Heart right ventricle (tissue), 16 donors: ENCODE data around the gene TBC1D2B. TPM values are rescaled to one million over a fixed set of nuclear protein-coding genes. Genes with fewer than 3 reads are reported as not detected.

ENCODE experiments used
- ATAC-seq, 8 donors: fragments of 200-7000 bp; cut with Tn5 transposase; one replicate each; pipeline ENCODE4 v1.9.1; 2020; ENCODE audit warnings: mild to moderate bottlenecking in 8 of 8, moderate library complexity in 8 of 8, moderate number of reproducible peaks in 1 of 8
- DNase-seq, 2 donors: peaks; one replicate each; pipeline ENCODE4 v3.0.0-alpha.2; 2020
- H3K27ac ChIP-seq, 10 donors: fragments of 200-600 bp; sonication (generic) in 2 of 10; one replicate each; pipeline versions ENCODE4 v1.5.0 to v1.8.0; 2020 to 2022; ENCODE audit warnings: mild to moderate bottlenecking in 3 of 10
- H3K27me3 ChIP-seq, 7 donors: fragments of 200-600 bp; one replicate each; pipeline ENCODE4 v1.8.0; 2021 to 2022; ENCODE audit warnings: mild to moderate bottlenecking in 2 of 7
- H3K36me3 ChIP-seq, 9 donors: fragments of 200-600 bp; sonication (generic) in 1 of 9; one replicate each; pipeline versions ENCODE4 v1.5.0 to v1.8.0; 2020 to 2022; ENCODE audit warnings: mild to moderate bottlenecking in 2 of 9
- H3K4me1 ChIP-seq, 9 donors: fragments of 200-600 bp; sonication (generic) in 1 of 9; one replicate each; pipeline versions ENCODE4 v1.5.0 to v1.8.0; 2020 to 2022; ENCODE audit warnings: mild to moderate bottlenecking in 4 of 9
- H3K4me3 ChIP-seq, 10 donors: fragments of 200-600 bp; sonication (generic) in 2 of 10; one replicate each; pipeline versions ENCODE4 v1.5.0 to v1.8.0; 2020 to 2022; ENCODE audit warnings: mild to moderate bottlenecking in 7 of 10, moderate library complexity in 2 of 10
- H3K9me3 ChIP-seq, 11 donors: fragments of 200-600 bp in 10 of 11; sonication (generic) in 2 of 11; one replicate each; pipeline versions ENCODE4 v1.5.0 to v1.8.0; 2013 to 2022; ENCODE audit warnings: mild to moderate bottlenecking in 2 of 11, control low read depth in 1 of 11, moderate library complexity in 1 of 11
- CTCF ChIP-seq, 9 donors: fragments of 200-600 bp; sonication (generic) in 2 of 9; IDR thresholded peaks; one replicate each; pipeline versions ENCODE4 v1.5.0 to v1.8.0; 2021 to 2022; ENCODE audit warnings: antibody characterized with exemption in 9 of 9, mild to moderate bottlenecking in 5 of 9, moderate library complexity in 1 of 9
- WGBS, 2 donors: extraction: QIAGEN DNeasy Blood & Tissue Kit; methylation state at CpG; one replicate each; pipeline ENCODE4 v1.1.7; 2013; ENCODE audit warnings: inconsistent platforms in 1 of 2; 5-methylcytosine and 5-hydroxymethylcytosine counted together
- intact Hi-C, 10 donors: fragments of 100-400 bp; cut with DNase I; formaldehyde crosslinking; loops; one replicate each; pipeline versions ENCODE4 v1.11.1 to v1.14.2; 2022
- polyA plus RNA-seq, 2 donors: library from polyadenylated mRNA; stranded (reverse); fragments of 200-250 nt; gene quantifications; one replicate each; pipeline ENCODE4 v1.2.3, GENCODE V29; 2013
- total RNA-seq, 10 donors: library from RNA; stranded (reverse); fragmentation: NEBNext Ultra II Directional in 3 of 10; extraction: Animal tissue kit (Norgen Biotek cat#: 25700) in 3 of 10; gene quantifications; one replicate each; pipeline versions ENCODE4 v1.2.1 to v1.2.4, GENCODE V29; 2021 to 2023
- donor health status: Arrhythmogenic right ventricular cardiomyopathy.
- donor health status: ischemic (EF 13 %, LVEDD 7.1; RV severe dilation, severe dysfunction).
- donor health status: healthy with polysubstance abuse.
- donor health status: DM: no; HTN: yes; CAD: no.
- donor health status: DM: no; HTN: no; CAD: no.
- donor health status: ischemic (EF 25% LVEDD 6.9; RV normal size, moderate dysfunction).
- donor health status: ischemic (EF 25% LVEDD 5.7; RV mildly dilated, moderate dysfunction).
- donor health status: healthy.
- donor health status: DM: yes; HTN: yes; CAD: no.
- donor health status: Ischemic cardiomyopathy.
- donor health status: ischemic (EF 35%, LVEDD 5.7; RV mildly dilated, moderate dysfunction).
- donor health status: nonischemic (EF 11% LVEDD 7.7; RV severe dilation, severe dysfunction).
- donor health status: DM: yes; HTN: yes; CAD: no.
- donor health status: PGD.
- donor health status: ischemic (EF 29% LVEDD 5.4; RV normal size, mild dysfunction).
- donor health status: nonischemic (EF 23%, LVEDD 6.1; RV moderate dilation, normal function).

Gene TBC1D2B
- total and polyA plus RNA-seq, 12 donors = 4.7 to 20.8 (median 9.6) TPM

- TF ChIP-seq CTCF (IDR thresholded peaks at IDR 0.05) = no peak
- Histone ChIP-seq H3K4me3 (no peak overlapping the region), H3K4me1 (peaks cover 0 to 14% (median 6%) of the 10 kb centered on the region in 9 donors), H3K36me3 (no peaks in the 10 kb centered on the region), H3K27ac (no peak overlapping the region), H3K27me3 (no peaks in the 10 kb centered on the region), H3K9me3 (no peaks in the 10 kb centered on the region)
- DNase-seq (no peak), ATAC-seq (no peak)
- 93 to 95% methylated on average over 2 of the region's 2 CpGs for WGBS, 2 donors
- intact Hi-C loops = loop anchor here in 1 of 10 donors (10.0 kb wide), 1 partner anchor 799 kb away; no protein-coding TSS in a partner anchor
Measured at GRCh38 chr15:77945566-77945965, 131.9 kb downstream of the TBC1D2B start.

Other genes with a start within 250 kb of the TBC1D2B start
- not detected for gene SH2D7, start 14.8 kb upstream of the TBC1D2B start, total RNA-seq
- gene SH2D7, start 14.8 kb upstream of the TBC1D2B start, polyA plus RNA-seq = not detected
- gene CIB2, start 53.7 kb upstream of the TBC1D2B start, total RNA-seq = 10 to 100 TPM in 7 of 10 donors, 1 to 10 TPM in 3; 4.0 to 32.3 (median 17.1) TPM
- 1 to 10 TPM; 2.6 to 3.9 TPM for gene CIB2, start 53.7 kb upstream of the TBC1D2B start, polyA plus RNA-seq
- 100 to 1,000 TPM; 315 to 509 (median 460) TPM for gene IDH3A, start 71.7 kb upstream of the TBC1D2B start, total RNA-seq
- 100 to 1,000 TPM; 110 to 125 TPM for gene IDH3A, start 71.7 kb upstream of the TBC1D2B start, polyA plus RNA-seq
- under 1 TPM in 2 of 10 donors, not detected in 8; 0.22 to 0.30 TPM for gene ACSBG1, start 156.9 kb upstream of the TBC1D2B start, total RNA-seq
- gene ACSBG1, start 156.9 kb upstream of the TBC1D2B start, polyA plus RNA-seq = under 1 TPM; 0.59 to 0.65 TPM
- 100 to 1,000 TPM in 8 of 10 donors, 10 to 100 TPM in 2; 78.9 to 210 (median 150) TPM for gene DNAJA4, start 186.9 kb upstream of the TBC1D2B start, total RNA-seq
- gene DNAJA4, start 186.9 kb upstream of the TBC1D2B start, polyA plus RNA-seq = 100 to 1,000 TPM in 1 of 2 donors, 10 to 100 TPM in 1; 40.0 to 226 TPM
- 10 to 100 TPM; 24.0 to 32.8 (median 26.4) TPM for gene SKIC8, start 221.9 kb upstream of the TBC1D2B start, total RNA-seq
- gene SKIC8, start 221.9 kb upstream of the TBC1D2B start, polyA plus RNA-seq = 10 to 100 TPM; 33.8 to 37.0 TPM